Lower leg skin (tissue), 3 donors: Measurements from ENCODE around the gene EYS.

Experiments used
- POLR2A ChIP-seq, 2 donors: fragments of 450-650 bp; IDR thresholded peaks; one replicate each; pipeline ENCODE4 v1.6.1; 2016 to 2017; ENCODE audit warnings: antibody characterized with exemption in 2 of 2, mild to moderate bottlenecking in 1 of 2, moderate library complexity in 1 of 2
- TF ChIP-seq, protein P1 (sequence below), 3 donors: fragments of 450-650 bp; IDR thresholded peaks; one replicate each; pipeline ENCODE4 v1.5.1; 2016; ENCODE audit warnings: antibody characterized with exemption in 3 of 3, mild to moderate bottlenecking in 3 of 3, moderate library complexity in 2 of 3

DNA sequence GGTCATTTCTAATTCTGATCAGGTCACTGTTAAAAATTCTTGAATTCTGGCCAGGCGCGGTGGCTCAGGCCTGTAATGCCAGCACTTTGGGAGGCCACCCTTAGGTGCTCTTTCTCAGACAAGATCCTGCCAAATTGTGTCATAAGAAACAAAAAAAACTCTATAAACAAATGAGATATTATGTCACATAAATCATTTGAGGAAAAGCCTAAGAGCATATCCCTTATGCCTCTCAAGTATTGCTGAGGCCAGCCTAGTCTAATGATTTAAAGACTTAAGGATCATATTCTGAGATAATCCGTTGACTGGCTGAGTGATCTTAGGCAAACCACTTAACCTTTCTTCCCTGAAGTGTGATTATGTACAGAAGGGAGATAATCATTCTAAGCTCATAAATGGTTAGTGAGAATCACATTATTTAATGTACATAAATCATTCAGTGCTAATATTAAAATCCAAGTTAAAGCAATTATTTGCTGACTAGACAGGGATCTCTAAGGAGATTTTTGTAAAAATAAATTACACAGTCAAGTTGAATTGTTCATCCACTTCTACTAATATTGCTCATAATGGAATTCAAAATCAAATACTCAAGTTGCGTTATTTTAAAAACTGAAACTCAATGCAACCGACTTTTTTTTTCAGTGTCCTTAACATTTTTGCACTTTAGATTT is 1706.1 kb downstream of the EYS start:
- no peak for TF ChIP-seq POLR2A (IDR thresholded peaks at IDR 0.05)
- TF ChIP-seq, protein P1, sequence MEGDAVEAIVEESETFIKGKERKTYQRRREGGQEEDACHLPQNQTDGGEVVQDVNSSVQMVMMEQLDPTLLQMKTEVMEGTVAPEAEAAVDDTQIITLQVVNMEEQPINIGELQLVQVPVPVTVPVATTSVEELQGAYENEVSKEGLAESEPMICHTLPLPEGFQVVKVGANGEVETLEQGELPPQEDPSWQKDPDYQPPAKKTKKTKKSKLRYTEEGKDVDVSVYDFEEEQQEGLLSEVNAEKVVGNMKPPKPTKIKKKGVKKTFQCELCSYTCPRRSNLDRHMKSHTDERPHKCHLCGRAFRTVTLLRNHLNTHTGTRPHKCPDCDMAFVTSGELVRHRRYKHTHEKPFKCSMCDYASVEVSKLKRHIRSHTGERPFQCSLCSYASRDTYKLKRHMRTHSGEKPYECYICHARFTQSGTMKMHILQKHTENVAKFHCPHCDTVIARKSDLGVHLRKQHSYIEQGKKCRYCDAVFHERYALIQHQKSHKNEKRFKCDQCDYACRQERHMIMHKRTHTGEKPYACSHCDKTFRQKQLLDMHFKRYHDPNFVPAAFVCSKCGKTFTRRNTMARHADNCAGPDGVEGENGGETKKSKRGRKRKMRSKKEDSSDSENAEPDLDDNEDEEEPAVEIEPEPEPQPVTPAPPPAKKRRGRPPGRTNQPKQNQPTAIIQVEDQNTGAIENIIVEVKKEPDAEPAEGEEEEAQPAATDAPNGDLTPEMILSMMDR (IDR thresholded peaks at IDR 0.05), result no peak
